ENCODE measurements around the gene NELFB.
A peak's percentile ranks its signal among the peaks of the same experiment; 100 is the strongest.

Gene NELFB

GRCh38 chr9:137254624-137255447, at the start of gene NELFB:
NELFB (plus strand) TSS chr9:137255327.
- DNase-seq (ENCODE audit: low read depth in 1 of 2, low spot score in 1 of 2): peak; percentile 96 to 100
- no peak for TF ChIP-seq JUND (IDR thresholded peaks at IDR 0.05; ENCODE audit: low read depth)
- in situ Hi-C loops (cut with HindIII; ENCODE audit: low pct_unique_long_range_greater_than_20kb, low sequenced_read_pairs): no loop called here

DNA sequence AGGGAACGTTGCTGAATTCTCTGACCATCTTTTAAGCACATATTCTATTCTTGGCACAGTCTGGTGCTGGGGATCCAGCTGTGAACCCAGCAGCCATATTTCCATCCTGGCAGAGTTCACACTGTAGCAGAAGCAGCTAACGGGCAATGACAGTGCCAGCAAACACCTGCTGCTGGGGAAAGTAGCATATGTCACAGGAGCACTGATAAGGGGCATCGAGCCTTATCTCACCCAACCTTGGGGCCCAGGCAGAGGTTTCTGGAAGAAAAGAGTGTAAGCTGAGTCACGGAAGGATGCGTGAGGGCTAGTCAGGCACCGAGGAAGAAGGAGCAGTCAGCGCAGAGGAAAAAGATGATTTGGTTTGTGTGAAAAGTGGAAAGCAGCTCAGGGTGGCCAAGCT, 48.5 kb upstream of the NELFB start:
- TF ChIP-seq JUND (IDR thresholded peaks at IDR 0.05; ENCODE audit: low read depth): no peak
- DNase-seq (ENCODE audit: low read depth in 1 of 2, low spot score in 1 of 2): no peak
- in situ Hi-C loops (cut with HindIII; ENCODE audit: low pct_unique_long_range_greater_than_20kb, low sequenced_read_pairs): no loop called here

- TF ChIP-seq JUND (IDR thresholded peaks at IDR 0.05; ENCODE audit: low read depth): no peak
- in situ Hi-C loops (cut with HindIII; ENCODE audit: low pct_unique_long_range_greater_than_20kb, low sequenced_read_pairs): no loop called here
- DNase-seq (ENCODE audit: low read depth in 1 of 2, low spot score in 1 of 2): no peak
These were observed 43.6 kb upstream of the NELFB start for GRCh38 chr9:137211532-137211931.

- TF ChIP-seq JUND (IDR thresholded peaks at IDR 0.05; ENCODE audit: low read depth): no peak
- no peak for DNase-seq (ENCODE audit: low read depth in 1 of 2, low spot score in 1 of 2)
- in situ Hi-C loops (cut with HindIII; ENCODE audit: low pct_unique_long_range_greater_than_20kb, low sequenced_read_pairs): no loop called here
These were observed 42.6 kb upstream of the NELFB start for GRCh38 chr9:137212520-137212919.

- in situ Hi-C loops (cut with HindIII; ENCODE audit: low pct_unique_long_range_greater_than_20kb, low sequenced_read_pairs): no loop called here
- TF ChIP-seq JUND (IDR thresholded peaks at IDR 0.05; ENCODE audit: low read depth): no peak
- no peak for DNase-seq (ENCODE audit: low read depth in 1 of 2, low spot score in 1 of 2)
These were observed 41.7 kb upstream of the NELFB start for GRCh38 chr9:137213160-137214060.

DNA sequence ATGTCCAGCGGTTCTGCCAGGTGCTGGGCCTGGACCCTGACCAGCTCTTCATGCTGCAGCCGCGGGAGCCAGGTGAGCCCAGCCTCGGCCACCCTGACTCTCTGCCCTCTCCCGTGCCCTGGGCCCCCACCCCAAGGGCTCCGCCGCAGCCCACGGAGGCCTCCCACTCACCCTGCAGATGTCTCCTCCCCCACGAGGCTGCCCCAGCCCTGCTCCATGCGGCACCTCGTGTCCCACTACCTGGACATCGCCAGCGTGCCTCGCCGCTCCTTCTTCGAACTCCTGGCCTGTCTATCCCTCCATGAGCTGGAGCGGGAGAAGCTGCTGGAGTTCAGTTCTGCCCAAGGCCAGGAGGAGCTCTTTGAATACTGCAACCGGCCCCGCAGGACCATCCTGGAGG, 40.5 kb upstream of the NELFB start:
- DNase-seq (ENCODE audit: low read depth in 1 of 2, low spot score in 1 of 2): no peak
- no peak for TF ChIP-seq JUND (IDR thresholded peaks at IDR 0.05; ENCODE audit: low read depth)
- in situ Hi-C loops (cut with HindIII; ENCODE audit: low pct_unique_long_range_greater_than_20kb, low sequenced_read_pairs): no loop called here

DNA sequence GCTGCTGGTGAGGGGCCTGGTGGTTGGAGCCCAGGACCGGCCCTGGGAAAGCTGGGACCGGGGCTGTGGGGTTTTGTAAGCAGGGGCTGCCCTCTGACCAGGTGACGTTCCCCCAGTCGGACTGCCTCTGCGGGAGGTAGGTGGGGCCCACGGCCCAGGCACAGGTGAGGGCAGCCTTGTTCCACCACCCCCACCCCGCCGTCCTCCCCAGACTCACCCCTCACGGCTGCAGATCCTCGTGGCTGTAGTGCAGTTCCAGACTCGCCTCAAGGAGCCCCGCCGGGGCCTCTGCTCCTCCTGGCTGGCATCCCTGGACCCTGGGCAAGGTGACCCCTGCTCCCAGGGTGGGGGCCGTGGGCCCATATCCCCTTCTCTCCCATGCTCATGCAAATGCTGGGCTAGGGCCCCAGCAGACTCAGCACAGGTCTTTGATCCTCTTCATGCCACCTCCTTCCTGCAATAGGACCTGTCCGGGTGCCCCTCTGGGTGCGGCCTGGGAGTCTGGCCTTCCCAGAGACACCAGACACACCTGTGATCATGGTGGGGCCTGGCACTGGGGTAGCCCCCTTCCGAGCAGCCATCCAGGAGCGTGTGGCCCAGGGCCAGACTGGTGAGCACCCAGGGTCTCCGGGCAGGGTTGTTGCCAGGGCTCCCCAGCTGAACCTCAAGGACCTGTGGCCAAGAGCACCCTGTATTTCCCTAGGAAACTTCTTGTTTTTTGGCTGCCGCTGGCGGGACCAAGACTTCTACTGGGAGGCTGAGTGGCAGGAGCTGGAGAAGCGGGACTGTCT, 39.7 kb upstream of the NELFB start:
- no peak for DNase-seq (ENCODE audit: low read depth in 1 of 2, low spot score in 1 of 2)
- in situ Hi-C loops (cut with HindIII; ENCODE audit: low pct_unique_long_range_greater_than_20kb, low sequenced_read_pairs): no loop called here
- TF ChIP-seq JUND (IDR thresholded peaks at IDR 0.05; ENCODE audit: low read depth): no peak

DNA sequence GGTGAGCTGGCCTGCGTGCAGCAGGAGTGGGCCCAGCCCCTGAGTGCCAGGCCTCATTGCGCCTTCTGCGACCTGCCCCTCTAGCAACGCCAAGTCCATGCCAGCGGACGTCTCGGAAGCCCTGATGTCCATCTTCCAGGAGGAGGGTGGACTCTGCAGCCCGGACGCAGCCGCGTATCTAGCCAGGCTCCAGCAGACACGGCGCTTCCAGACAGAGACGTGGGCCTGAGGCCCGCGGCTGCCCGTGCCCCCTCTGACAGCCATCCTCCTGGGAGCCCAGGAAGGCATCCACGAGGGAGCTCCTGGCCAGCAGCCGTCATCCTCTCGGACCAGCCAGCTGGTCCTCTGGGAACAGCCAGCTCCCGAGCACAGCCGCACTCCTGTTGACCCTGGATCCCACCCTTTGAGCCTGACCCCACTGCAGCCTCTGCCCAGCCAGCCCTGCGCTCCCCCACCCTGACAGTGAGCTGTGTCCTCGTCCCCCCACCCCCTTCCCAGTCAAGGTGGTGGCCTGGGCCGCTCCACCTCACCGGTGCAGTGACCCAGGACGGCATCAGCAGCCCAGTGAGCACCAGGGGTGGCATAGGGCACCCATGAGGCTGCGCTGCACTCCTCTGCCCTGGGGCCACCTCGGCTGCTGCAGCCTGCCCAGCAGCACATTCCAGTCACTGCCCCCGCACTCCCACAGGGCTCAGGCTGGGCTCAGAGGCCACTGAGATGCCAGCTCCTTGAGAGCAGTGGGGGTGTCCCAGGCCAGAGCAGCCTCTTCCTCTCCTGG, 38.8 kb upstream of the NELFB start:
- DNase-seq (ENCODE audit: low read depth in 1 of 2, low spot score in 1 of 2): no peak
- no peak for TF ChIP-seq JUND (IDR thresholded peaks at IDR 0.05; ENCODE audit: low read depth)
- in situ Hi-C loops (cut with HindIII; ENCODE audit: low pct_unique_long_range_greater_than_20kb, low sequenced_read_pairs): no loop called here

- TF ChIP-seq JUND (IDR thresholded peaks at IDR 0.05; ENCODE audit: low read depth): no peak
- DNase-seq (ENCODE audit: low read depth in 1 of 2, low spot score in 1 of 2): peak; percentile 97 to 99
- in situ Hi-C loops (cut with HindIII; ENCODE audit: low pct_unique_long_range_greater_than_20kb, low sequenced_read_pairs): no loop called here
These were observed 37.6 kb upstream of the NELFB start for GRCh38 chr9:137217276-137218211.

- DNase-seq (ENCODE audit: low read depth in 1 of 2, low spot score in 1 of 2): no peak
- in situ Hi-C loops (cut with HindIII; ENCODE audit: low pct_unique_long_range_greater_than_20kb, low sequenced_read_pairs): no loop called here
- TF ChIP-seq JUND (IDR thresholded peaks at IDR 0.05; ENCODE audit: low read depth): no peak
These were observed 36.8 kb upstream of the NELFB start for GRCh38 chr9:137218212-137218753.

Data from T47D (cell line).